Type B pancreatic cell (in vitro differentiated cells): ENCODE measurements around the gene THAP3. TPM values are rescaled to one million over a fixed set of nuclear protein-coding genes. Genes with fewer than 3 reads are reported as not detected.

Experiments used
- DNase-seq: peaks from one replicate; pipeline ENCODE4 v3.0.0; 2021; ENCODE audit warnings: mixed read lengths; ENCODE audit not compliant: unreplicated experiment; ENCODE audit errors: extremely low spot score
- H3K27ac Mint-ChIP-seq: 2 replicates; pipeline ENCODE4 v1.8.0; 2021; ENCODE audit warnings: mild to moderate bottlenecking, mixed read lengths
- H3K27me3 Mint-ChIP-seq: 2 replicates; pipeline ENCODE4 v1.8.0; 2021; ENCODE audit warnings: mixed read lengths
- H3K36me3 Mint-ChIP-seq: 2 replicates; pipeline ENCODE4 v1.8.0; 2021; ENCODE audit warnings: mixed read lengths
- H3K4me1 Mint-ChIP-seq: one replicate; pipeline ENCODE4 v1.8.0; 2021; ENCODE audit warnings: mixed read lengths; ENCODE audit not compliant: unreplicated experiment
- H3K4me3 Mint-ChIP-seq: 2 replicates; pipeline ENCODE4 v1.8.0; 2021; ENCODE audit warnings: mild to moderate bottlenecking, mixed read lengths
- H3K9me3 Mint-ChIP-seq: 2 replicates; pipeline ENCODE4 v1.8.0; 2021; ENCODE audit warnings: mixed read lengths
- CTCF ChIP-seq: fragments of 200-600 bp; sonication (generic); conservative IDR thresholded peaks from 2 replicates; pipeline ENCODE4 v1.5.0; 2021; ENCODE audit warnings: antibody characterized with exemption, mild to moderate bottlenecking
- total RNA-seq: library from RNA; stranded (reverse); gene quantifications from 2 replicates; pipeline ENCODE4 v1.2.1, GENCODE V29; 2021; ENCODE audit warnings: low replicate concordance

THAP3 gene
- total RNA-seq, 1 donor from 2014 or later = 21.6 TPM

DNA sequence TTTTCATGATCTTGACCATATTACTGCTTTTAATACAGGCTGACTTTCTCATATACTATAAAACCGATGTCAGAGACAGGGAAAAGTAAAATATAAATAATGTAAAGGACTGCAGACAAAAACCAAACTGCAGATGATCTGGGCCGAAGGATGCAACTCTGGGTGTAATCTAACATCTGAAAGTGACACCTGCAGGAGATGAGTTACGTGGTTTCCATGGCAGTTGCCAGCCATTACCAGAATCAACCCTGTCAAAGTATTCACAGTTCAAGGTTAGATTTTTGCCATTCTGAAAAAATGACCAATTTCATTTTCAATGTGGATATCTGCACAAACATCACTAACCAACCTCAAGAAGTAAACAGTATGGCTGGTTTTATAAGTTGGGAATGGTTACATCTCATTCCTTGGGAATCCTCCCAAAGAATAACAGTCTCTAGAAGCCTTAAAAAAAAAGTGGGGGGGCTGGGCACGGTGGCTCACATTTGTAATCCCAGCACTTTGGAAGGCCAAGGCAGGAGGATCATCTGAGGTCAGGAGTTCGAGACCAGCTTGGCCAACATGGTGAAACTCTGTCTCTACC, 49.2 kb downstream of the THAP3 start:
- no peak for TF ChIP-seq CTCF
- H3K36me3 Mint-ChIP-seq = peaks cover 27% of the 10 kb centered on the region

DNA sequence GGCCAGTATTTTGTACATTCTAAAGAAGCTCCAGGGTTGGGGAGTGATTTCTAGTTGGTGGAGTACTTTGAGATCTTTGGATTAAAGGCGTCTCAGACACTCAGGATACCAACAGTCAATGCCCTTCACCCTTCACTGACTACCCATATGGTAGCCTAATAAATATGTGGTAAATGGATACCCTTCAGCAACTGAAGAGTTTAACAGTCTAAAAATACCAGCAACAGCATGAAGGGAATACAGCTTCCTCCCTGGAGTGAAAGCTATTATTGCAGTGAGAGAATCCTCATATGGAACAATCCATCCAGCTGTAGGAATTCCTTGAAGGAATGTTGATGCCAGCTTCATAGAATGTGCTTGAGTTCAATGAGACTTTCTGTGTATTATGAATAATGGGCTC, 50.1 kb downstream of the THAP3 start:
- no peak for DNase-seq
- Mint-ChIP-seq H3K4me3 (no peak overlapping the region), H3K36me3 (peaks cover 35% of the 10 kb centered on the region), H3K27ac (no peak overlapping the region), H3K9me3 (no peaks in the 10 kb centered on the region), H3K27me3 (no peaks in the 10 kb centered on the region), H3K4me1 (no peaks in the 10 kb centered on the region)
- no peak for TF ChIP-seq CTCF

More for the DNA sequence above, 49.2 kb downstream of the THAP3 start:
- no peaks in the 10 kb centered on the region for H3K4me1 Mint-ChIP-seq
- no peak overlapping the region for H3K27ac Mint-ChIP-seq
- H3K4me3 Mint-ChIP-seq = no peak overlapping the region
- H3K9me3 Mint-ChIP-seq = no peaks in the 10 kb centered on the region
- H3K27me3 Mint-ChIP-seq = no peaks in the 10 kb centered on the region
- no peak for DNase-seq

GRCh38 chr1:6675941-6676340, 51.3 kb downstream of the THAP3 start:
- no peak for TF ChIP-seq CTCF
- Mint-ChIP-seq H3K9me3 (no peaks in the 10 kb centered on the region), H3K4me1 (no peaks in the 10 kb centered on the region), H3K27me3 (no peaks in the 10 kb centered on the region), H3K27ac (no peak overlapping the region), H3K36me3 (peaks cover 38% of the 10 kb centered on the region), H3K4me3 (no peak overlapping the region)
- no peak for DNase-seq

Other genes starting within 250 kb of the THAP3 start
- 31.8 and 40.0 TPM in 2 replicates for gene ACOT7, start 231.1 kb upstream of the THAP3 start, total RNA-seq
- gene HES2, start 204.9 kb upstream of the THAP3 start, total RNA-seq = 5.9 and 22.1 TPM in 2 replicates
- gene ESPN, start 200.1 kb upstream of the THAP3 start, total RNA-seq = 13.8 and 15.6 TPM in 2 replicates
- gene TNFRSF25, start 158.7 kb upstream of the THAP3 start, total RNA-seq = 27.0 and 29.4 TPM in 2 replicates
- gene PLEKHG5, start 133.2 kb upstream of the THAP3 start, total RNA-seq = 28.5 and 30.6 TPM in 2 replicates
- gene NOL9, start 70.4 kb upstream of the THAP3 start, total RNA-seq = 32.9 and 43.0 TPM in 2 replicates
- not detected in 2 replicates for gene TAS1R1, start 69.6 kb upstream of the THAP3 start, total RNA-seq
- gene ZBTB48, start 44.9 kb upstream of the THAP3 start, total RNA-seq = 30.7 and 44.2 TPM in 2 replicates
- 13.6 and 15.1 TPM in 2 replicates for gene KLHL21, start 22.0 kb upstream of the THAP3 start, total RNA-seq
- gene PHF13, start 11.1 kb upstream of the THAP3 start, total RNA-seq = 14.7 and 21.2 TPM in 2 replicates
- 65.2 and 70.3 TPM in 2 replicates for gene DNAJC11, start 76.9 kb downstream of the THAP3 start, total RNA-seq
- gene CAMTA1, start 160.6 kb downstream of the THAP3 start, total RNA-seq = 76.3 and 82.5 TPM in 2 replicates